Trophoblast cell (in vitro differentiated cells and primary cell): ENCODE data around the gene IL1RAPL1.
"Not testable (repeated sequence)": the region's sequence is repeated elsewhere in the genome, so short reads cannot be mapped to it uniquely, and the experiment has no call there.

Experiments
- DNase-seq, 2 donors: peaks; one replicate each; pipeline ENCODE4 v3.0.0-alpha.2; 2016
- H2AFZ ChIP-seq: 2 replicates; pipeline ENCODE4 v1.6.1; 2013; ENCODE audit warnings: low read length, moderate library complexity, mild to moderate bottlenecking; ENCODE audit not compliant: insufficient read depth, poor library complexity
- H2AK5ac ChIP-seq: 2 replicates; pipeline ENCODE4 v1.6.1; 2013; ENCODE audit warnings: mild to moderate bottlenecking, low read length
- H2BK120ac ChIP-seq: 2 replicates; pipeline ENCODE4 v1.6.1; 2013; ENCODE audit warnings: low read length, mild to moderate bottlenecking, moderate library complexity; ENCODE audit not compliant: insufficient read depth, poor library complexity
- H2BK12ac ChIP-seq: 2 replicates; pipeline ENCODE4 v1.6.1; 2013; ENCODE audit warnings: mild to moderate bottlenecking, low read length, moderate library complexity
- H2BK5ac ChIP-seq: 2 replicates; pipeline ENCODE4 v1.6.1; 2013; ENCODE audit warnings: low read length, low read depth, moderate library complexity, mild to moderate bottlenecking; ENCODE audit not compliant: poor library complexity
- H3K14ac ChIP-seq: 2 replicates; pipeline ENCODE4 v1.6.1; 2013; ENCODE audit warnings: mild to moderate bottlenecking, low read length
- H3K18ac ChIP-seq: 2 replicates; pipeline ENCODE4 v1.6.1; 2013; ENCODE audit warnings: mild to moderate bottlenecking, low read length
- H3K23ac ChIP-seq: 2 replicates; pipeline ENCODE4 v1.6.1; 2013; ENCODE audit warnings: low read length
- H3K27ac ChIP-seq: 2 replicates; pipeline ENCODE4 v1.5.1; 2013; ENCODE audit warnings: low read depth, mild to moderate bottlenecking, inconsistent platforms, low read length, moderate library complexity
- H3K27me3 ChIP-seq: 2 replicates; pipeline ENCODE4 v1.6.1; 2013; ENCODE audit warnings: inconsistent platforms, mild to moderate bottlenecking, low read length, moderate library complexity; ENCODE audit not compliant: insufficient read depth
- H3K36me3 ChIP-seq, 2 experiments: 1 replicate in 1 of 2; 2 replicates in 1 of 2; pipeline ENCODE4 v1.6.1; 2013; ENCODE audit warnings: low read length in 2 of 2, mild to moderate bottlenecking in 2 of 2, moderate library complexity in 1 of 2; ENCODE audit not compliant: insufficient read depth in 2 of 2, control insufficient read depth in 1 of 2
- H3K4ac ChIP-seq: 2 replicates; pipeline ENCODE4 v1.6.1; 2013; ENCODE audit warnings: low read depth, mild to moderate bottlenecking, low read length, moderate library complexity
- H3K4me1 ChIP-seq, 2 experiments: 1 replicate in 1 of 2; 2 replicates in 1 of 2; pipeline ENCODE4 v1.6.1; 2013; ENCODE audit warnings: low read length in 2 of 2, mild to moderate bottlenecking in 2 of 2, moderate library complexity in 1 of 2; ENCODE audit not compliant: insufficient read depth in 2 of 2, control insufficient read depth in 1 of 2
- H3K4me2 ChIP-seq: 2 replicates; pipeline ENCODE4 v1.6.1; 2013; ENCODE audit warnings: inconsistent platforms, mild to moderate bottlenecking, low read length, moderate library complexity
- H3K4me3 ChIP-seq: 2 replicates; pipeline ENCODE4 v1.5.1; 2013; ENCODE audit warnings: mild to moderate bottlenecking, low read depth, low read length, inconsistent platforms
- H3K79me1 ChIP-seq: one replicate; pipeline ENCODE4 v1.6.1; 2013; ENCODE audit warnings: low read length
- H3K79me2 ChIP-seq: 2 replicates; pipeline ENCODE4 v1.6.1; 2013; ENCODE audit warnings: low read length, mild to moderate bottlenecking; ENCODE audit not compliant: control insufficient read depth, insufficient read depth, poor library complexity
- H3K9ac ChIP-seq: 2 replicates; pipeline ENCODE4 v1.6.1; 2013; ENCODE audit warnings: mild to moderate bottlenecking, low read length
- H3K9me3 ChIP-seq: 2 replicates; pipeline ENCODE4 v1.6.1; 2013; ENCODE audit warnings: low read depth, mild to moderate bottlenecking, control low read depth, inconsistent platforms, low read length; ENCODE audit not compliant: insufficient read depth
- H4K12ac ChIP-seq: 2 replicates; pipeline ENCODE4 v1.6.1; 2013; ENCODE audit warnings: low read depth, mild to moderate bottlenecking, low read length, moderate library complexity
- H4K8ac ChIP-seq: 2 replicates; pipeline ENCODE4 v1.6.1; 2013; ENCODE audit warnings: low read depth, mild to moderate bottlenecking, low read length, moderate library complexity
- H4K91ac ChIP-seq: one replicate; pipeline ENCODE4 v1.6.1; 2013; ENCODE audit warnings: low read depth, mild to moderate bottlenecking, low read length, moderate library complexity
- WGBS: extraction: QIAGEN DNeasy Blood & Tissue Kit; methylation state at CpG from one replicate; pipeline ENCODE4 v1.1.7; 2013; ENCODE audit warnings: missing lambda C conversion rate; ENCODE audit not compliant: insufficient read length, insufficient coverage; ENCODE audit errors: extremely low coverage; 5-methylcytosine and 5-hydroxymethylcytosine counted together

The IL1RAPL1 gene

DNA sequence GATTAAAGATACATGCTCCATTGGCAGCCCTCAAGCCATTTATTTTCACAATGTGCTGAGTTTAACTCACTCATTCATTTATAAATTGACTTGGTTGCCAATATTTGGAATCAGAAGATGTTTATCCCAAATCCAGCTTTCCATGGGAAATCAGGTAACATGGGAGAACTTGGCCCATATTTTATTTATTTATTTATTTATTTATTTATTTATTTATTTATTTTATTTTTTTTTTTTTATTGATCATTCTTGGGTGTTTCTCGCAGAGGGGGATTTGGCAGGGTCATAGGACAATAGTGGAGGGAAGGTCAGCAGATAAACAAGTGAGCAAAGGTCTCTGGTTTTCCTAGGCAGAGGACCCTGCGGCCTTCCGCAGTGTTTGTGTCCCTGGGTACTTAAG lies 745.2 kb downstream of the IL1RAPL1 start:
- H4K91ac ChIP-seq, H3K4me2 ChIP-seq, H3K27ac ChIP-seq, H2BK12ac ChIP-seq, H2BK5ac ChIP-seq, H3K4me3 ChIP-seq, H3K36me3 ChIP-seq, H3K4me1 ChIP-seq, H3K4ac ChIP-seq, H3K9me3 ChIP-seq, H2BK120ac ChIP-seq, H2AK5ac ChIP-seq, H3K23ac ChIP-seq, H2AFZ ChIP-seq, H3K9ac ChIP-seq, H4K12ac ChIP-seq, DNase-seq, H3K79me2 ChIP-seq, H3K79me1 ChIP-seq, H4K8ac ChIP-seq, H3K18ac ChIP-seq, H3K14ac ChIP-seq, H3K27me3 ChIP-seq: not testable (repeated sequence)
- WGBS = no CpG with 5 or more reads among the region's 3 CpGs

GRCh38 chrX:29333091-29333490 lies 745.8 kb downstream of the IL1RAPL1 start:
- not testable (repeated sequence) for H3K4ac ChIP-seq, H4K12ac ChIP-seq, H3K9ac ChIP-seq, H3K27ac ChIP-seq, H3K27me3 ChIP-seq, H3K36me3 ChIP-seq, H3K79me2 ChIP-seq, H4K91ac ChIP-seq, H2AK5ac ChIP-seq, H3K4me3 ChIP-seq, H3K4me2 ChIP-seq, H3K14ac ChIP-seq, H3K4me1 ChIP-seq, H2BK5ac ChIP-seq, H3K79me1 ChIP-seq, DNase-seq, H4K8ac ChIP-seq, H2BK120ac ChIP-seq, H3K9me3 ChIP-seq, H3K23ac ChIP-seq, H3K18ac ChIP-seq, H2BK12ac ChIP-seq, H2AFZ ChIP-seq
- no CpG with 5 or more reads among the region's 27 CpGs for WGBS

GRCh38 chrX:29348288-29348687 lies 761.0 kb downstream of the IL1RAPL1 start:
- no peak overlapping the region for H3K18ac ChIP-seq
- H2BK12ac ChIP-seq = no peak overlapping the region
- no peak overlapping the region for H2BK120ac ChIP-seq
- no peak overlapping the region for H3K4ac ChIP-seq
- no peak overlapping the region for H4K91ac ChIP-seq
- H3K23ac ChIP-seq = no peak overlapping the region
- H3K9me3 ChIP-seq = no peaks in the 10 kb centered on the region
- no peaks in the 10 kb centered on the region for H3K36me3 ChIP-seq
- H2AK5ac ChIP-seq = no peak overlapping the region
- H2BK5ac ChIP-seq = no peak overlapping the region
- no peaks in the 10 kb centered on the region for H3K79me1 ChIP-seq
- no peaks in the 10 kb centered on the region for H3K79me2 ChIP-seq
- no peak overlapping the region for H3K27ac ChIP-seq
- no peaks in the 10 kb centered on the region for H3K27me3 ChIP-seq
- no peak overlapping the region for H3K14ac ChIP-seq
- no peak overlapping the region for H2AFZ ChIP-seq
- no peaks in the 10 kb centered on the region for H3K4me1 ChIP-seq
- H4K12ac ChIP-seq = no peak overlapping the region
- no peak overlapping the region for H3K4me2 ChIP-seq
- H3K4me3 ChIP-seq = no peak overlapping the region
- no peak for DNase-seq
- no peak overlapping the region for H4K8ac ChIP-seq
- H3K9ac ChIP-seq = no peak overlapping the region

DNA sequence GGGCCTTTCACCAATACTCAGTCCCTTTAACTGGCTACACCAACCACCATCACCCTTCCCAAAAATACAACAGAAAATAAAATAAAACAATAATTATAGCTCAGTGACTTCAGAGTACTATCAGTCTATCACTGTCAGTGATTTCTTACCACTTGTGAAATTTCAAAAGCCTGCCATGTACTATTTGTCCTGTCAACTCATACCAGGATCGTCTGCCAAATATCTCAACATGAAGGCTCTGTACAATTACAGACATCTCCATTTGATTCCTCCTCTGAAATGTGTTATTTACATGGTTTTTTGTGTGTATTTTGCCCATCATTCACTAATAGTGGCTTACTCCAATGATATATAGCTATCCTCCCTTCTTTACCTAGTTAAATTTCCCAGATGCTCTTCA lies 772.0 kb downstream of the IL1RAPL1 start:
- H3K18ac ChIP-seq = no peak overlapping the region
- no peak overlapping the region for H3K27ac ChIP-seq
- no peak overlapping the region for H2BK5ac ChIP-seq
- no peak overlapping the region for H3K4me3 ChIP-seq
- H3K36me3 ChIP-seq = no peaks in the 10 kb centered on the region
- no peaks in the 10 kb centered on the region for H3K9me3 ChIP-seq
- H3K79me1 ChIP-seq = no peaks in the 10 kb centered on the region
- no peak overlapping the region for H2AFZ ChIP-seq
- no CpG with 5 or more reads among the region's 1 CpG for WGBS
- no peak overlapping the region for H3K14ac ChIP-seq
- H3K79me2 ChIP-seq = no peaks in the 10 kb centered on the region
- no peak for DNase-seq
- no peaks in the 10 kb centered on the region for H3K4me1 ChIP-seq
- no peak overlapping the region for H3K9ac ChIP-seq
- no peaks in the 10 kb centered on the region for H3K27me3 ChIP-seq
- H2BK12ac ChIP-seq = no peak overlapping the region
- no peak overlapping the region for H2AK5ac ChIP-seq
- no peak overlapping the region for H4K12ac ChIP-seq
- H3K4me2 ChIP-seq = no peak overlapping the region
- no peak overlapping the region for H2BK120ac ChIP-seq
- H4K91ac ChIP-seq = no peak overlapping the region
- H4K8ac ChIP-seq = no peak overlapping the region
- no peak overlapping the region for H3K23ac ChIP-seq
- no peak overlapping the region for H3K4ac ChIP-seq

- H3K4ac ChIP-seq, H2AK5ac ChIP-seq, H4K91ac ChIP-seq, H3K14ac ChIP-seq, H2BK5ac ChIP-seq, H3K9ac ChIP-seq, H3K4me2 ChIP-seq, H3K23ac ChIP-seq, H3K4me1 ChIP-seq, H3K27me3 ChIP-seq, H2AFZ ChIP-seq, DNase-seq, H3K4me3 ChIP-seq, H3K27ac ChIP-seq, H2BK120ac ChIP-seq, H3K18ac ChIP-seq, H3K79me2 ChIP-seq, H4K12ac ChIP-seq, H2BK12ac ChIP-seq, H3K79me1 ChIP-seq, H3K36me3 ChIP-seq, H4K8ac ChIP-seq, H3K9me3 ChIP-seq: not testable (repeated sequence)
Observed at GRCh38 chrX:29374765-29375164, 787.5 kb downstream of the IL1RAPL1 start.
